HS-5 (cell line): ENCODE measurements around the gene MED13.
"Not testable (repeated sequence)": the region's sequence is repeated elsewhere in the genome, so short reads cannot be mapped to it uniquely, and the experiment has no call there.

Experiments used
- DNase-seq: peaks from one replicate; pipeline ENCODE4 v3.0.0-alpha.2; 2012; ENCODE audit warnings: low read depth

MED13 gene

GRCh38 chr17:62086737-62087136 lies 21.7 kb upstream of the MED13 start:
- no peak for DNase-seq

DNA sequence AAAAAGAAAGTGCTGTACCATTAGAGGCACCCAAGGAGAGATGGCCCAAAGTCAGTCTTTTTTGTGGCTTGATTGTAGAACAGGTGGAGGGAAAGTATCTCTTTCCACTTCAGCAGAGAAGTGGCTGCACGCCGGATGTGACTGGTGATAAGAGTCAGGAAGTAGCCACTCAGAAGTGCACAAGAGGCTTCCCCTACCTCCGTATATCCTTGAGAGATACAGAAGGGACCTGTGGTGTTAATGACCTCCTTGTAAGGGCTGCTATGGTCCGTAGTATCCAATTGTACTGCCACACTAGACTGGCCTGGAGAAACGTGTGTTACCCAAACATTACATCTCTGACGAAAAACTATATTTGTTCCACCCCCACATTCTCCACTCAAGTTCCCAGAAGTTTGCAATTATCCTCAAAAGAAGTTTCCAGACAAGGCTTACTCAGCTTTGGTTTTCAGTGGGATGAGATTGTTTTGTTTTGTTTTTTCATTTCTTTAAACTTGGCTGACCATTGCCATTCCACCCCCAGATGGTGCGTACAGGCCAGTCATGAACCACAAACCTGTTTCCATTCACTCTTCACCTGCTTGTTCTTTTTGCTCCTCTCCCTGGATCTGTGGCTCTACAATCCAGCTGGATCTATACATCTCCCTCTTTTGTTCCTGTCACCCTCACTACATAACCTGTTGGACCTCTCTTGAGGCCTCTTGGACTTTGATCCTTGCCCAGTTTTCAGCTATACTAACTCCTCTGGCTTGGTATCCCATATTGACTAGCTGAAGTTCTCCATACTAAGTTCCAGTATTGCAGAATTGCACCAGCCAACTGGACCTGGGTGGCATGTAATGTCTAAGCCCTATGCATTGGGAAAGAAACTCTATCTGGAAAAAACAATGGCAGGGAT lies 20.7 kb upstream of the MED13 start:
- DNase-seq: no peak

DNA sequence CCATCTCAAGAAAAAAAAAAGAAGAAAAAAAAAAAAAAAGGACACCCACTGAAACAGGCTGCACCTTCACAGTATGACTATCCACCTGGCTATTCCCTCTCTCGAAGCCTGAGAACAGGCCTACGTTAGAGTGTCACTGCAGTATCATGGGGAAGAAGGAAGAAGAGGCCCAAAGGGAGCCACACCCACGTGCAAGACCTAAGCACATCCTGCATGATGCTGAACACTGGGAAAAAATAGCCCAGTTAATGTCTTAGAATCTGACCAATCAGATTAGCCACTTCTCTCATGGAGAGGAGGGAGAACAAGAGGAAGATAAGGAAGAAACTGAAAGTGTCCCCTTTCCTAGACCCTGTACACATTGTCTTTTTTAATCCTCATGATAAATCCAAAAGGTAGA lies 19.5 kb upstream of the MED13 start:
- no peak for DNase-seq

- no peak for DNase-seq
These were observed 18.6 kb upstream of the MED13 start for GRCh38 chr17:62083651-62084050.

GRCh38 chr17:62080647-62081046 lies 15.6 kb upstream of the MED13 start:
- DNase-seq: no peak

DNA sequence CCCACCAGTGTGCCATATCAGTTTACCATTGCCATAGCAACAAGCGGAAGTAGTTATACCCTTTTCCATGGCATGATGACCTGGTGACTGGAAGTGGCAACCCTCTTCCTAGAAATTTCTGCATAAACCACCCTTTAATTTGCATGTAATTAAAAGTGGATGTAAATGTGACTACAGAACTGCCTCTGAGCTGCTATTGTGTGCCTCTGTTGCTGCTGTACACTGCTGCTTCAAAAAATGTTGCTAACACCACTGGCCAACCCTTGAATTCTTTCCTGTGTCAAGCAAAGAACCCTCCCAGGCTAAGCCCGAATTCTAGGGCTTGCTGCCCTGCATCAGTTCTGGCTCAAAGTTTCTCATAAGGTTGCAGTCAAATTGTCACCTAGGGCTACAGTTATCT lies 12.9 kb upstream of the MED13 start:
- no peak for DNase-seq

DNA sequence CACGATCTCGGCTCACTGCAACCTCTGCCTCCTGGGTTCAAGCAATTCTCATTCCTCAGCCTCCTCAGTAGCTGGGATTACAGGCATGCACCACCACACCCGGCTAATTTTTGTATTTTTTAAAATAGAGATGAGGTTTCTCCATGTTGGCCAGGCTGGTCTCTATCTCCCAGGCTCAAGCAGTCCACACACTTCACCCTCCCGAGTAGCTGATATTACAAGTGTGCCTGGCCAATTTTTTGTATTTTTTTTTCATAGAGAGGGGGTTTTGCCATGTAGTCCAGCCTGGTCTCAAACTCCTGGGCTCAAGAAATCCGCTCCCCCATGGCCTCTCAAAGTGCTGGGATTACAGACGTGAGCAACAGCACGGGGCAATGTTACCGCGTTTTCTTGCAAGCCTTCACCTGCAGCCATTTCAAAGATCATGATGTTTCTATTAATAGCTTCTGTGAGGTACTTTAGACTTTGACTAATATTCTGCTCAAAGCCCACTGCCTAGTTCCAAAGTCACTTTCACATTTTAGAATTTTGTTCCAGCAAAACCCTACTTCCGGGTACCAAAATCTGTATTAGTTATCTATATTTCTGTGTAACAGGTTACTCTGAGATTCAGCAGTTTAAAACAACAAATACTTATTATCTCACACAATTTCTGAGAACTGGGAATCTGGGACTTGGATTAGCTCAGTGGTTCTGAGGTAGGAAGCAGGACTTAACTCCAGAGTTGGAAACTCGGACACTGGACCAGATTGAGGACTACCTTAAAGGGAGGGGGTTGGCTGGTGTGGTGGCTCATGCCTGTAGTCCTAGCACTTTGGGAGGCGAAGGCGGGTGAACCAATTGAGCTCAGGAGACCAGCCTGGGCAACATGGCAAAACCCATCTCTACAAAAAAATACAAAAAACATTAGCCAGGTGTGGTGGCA lies 12.0 kb upstream of the MED13 start:
- no peak for DNase-seq

- DNase-seq: no peak
These were observed 10.3 kb upstream of the MED13 start for GRCh38 chr17:62075308-62075815.

DNA sequence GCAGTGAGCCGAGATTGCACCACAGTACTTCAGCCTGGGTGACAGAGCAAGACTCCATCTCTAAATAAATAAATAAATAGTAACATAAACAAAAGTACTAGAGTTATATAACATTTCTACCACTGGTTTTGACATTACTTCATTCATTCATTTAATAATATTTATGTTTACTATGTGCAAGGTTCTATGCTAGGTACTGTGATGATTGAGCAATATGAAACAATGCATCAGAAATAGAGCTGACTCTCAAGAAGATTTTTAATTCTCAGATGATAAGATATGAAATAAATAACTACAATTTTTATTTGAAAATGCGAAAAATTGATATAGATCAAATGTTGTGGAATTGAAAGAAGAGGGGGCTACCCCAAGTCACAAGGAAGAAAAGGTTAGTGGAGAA lies 8.9 kb upstream of the MED13 start:
- no peak for DNase-seq

GRCh38 chr17:62072855-62073254 lies 7.8 kb upstream of the MED13 start:
- DNase-seq: not testable (repeated sequence)

DNA sequence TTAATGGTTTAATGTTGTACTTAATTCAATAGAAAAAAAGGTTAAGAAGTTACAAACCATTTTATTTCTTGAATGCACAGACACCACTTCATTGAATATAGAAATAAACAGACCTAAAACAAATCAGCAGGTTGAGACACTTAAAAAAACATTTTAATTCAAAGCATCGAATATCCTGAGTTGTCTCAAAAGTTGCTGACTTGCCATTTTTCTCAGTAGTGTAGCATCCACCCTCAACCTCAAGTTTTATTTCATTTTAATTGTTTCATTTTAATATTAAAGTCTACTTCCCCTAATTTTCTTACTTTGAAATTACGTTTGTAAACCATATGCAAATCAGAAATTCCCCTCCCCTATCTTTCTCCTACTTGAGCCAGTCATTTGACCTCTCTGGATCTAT lies 5.8 kb upstream of the MED13 start:
- DNase-seq: no peak

GRCh38 chr17:62067165-62068145 lies 2.4 kb upstream of the MED13 start:
- no peak for DNase-seq

DNA sequence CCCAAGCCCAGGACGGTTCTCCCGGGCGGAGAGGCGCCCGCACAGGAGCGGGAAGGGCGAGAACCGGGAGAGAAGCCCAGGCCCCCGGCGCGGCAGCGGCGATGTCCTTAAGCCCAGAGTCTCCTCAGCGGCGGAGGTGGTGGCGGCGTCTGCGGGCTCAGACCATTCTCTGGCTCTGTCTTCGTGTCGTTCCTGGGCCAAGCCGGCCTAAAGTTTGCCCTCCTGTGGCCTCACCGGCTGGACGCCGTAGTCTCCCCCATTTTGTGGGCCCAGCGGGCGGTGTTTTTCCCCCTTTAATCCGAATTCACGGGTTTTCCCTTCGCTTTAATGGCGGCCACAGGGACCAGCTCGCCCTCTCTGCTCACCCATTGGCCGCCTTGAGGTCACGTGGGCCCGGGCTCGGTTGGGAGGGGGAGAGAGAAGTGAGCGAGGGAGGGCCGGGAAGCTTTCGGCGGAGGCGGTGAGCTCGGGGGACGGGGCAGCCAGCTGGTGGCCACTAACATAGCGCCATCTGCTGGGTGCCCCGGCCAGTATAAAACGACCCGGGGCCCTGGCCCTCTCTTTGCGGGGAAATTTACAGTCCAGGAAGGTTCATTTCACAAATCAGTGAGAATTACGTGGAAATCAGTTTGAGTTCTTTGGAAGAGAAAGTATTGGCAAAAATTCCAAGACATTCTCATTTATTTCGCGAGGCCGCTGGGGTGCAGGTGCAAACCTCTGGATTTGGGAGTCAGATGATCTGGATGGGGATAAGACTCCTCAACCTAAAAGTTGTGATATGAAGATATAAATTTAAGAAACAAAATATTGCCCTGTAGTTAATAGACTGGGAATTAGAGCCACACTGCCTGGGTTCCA lies 762 bp upstream of the MED13 start:
- DNase-seq: peak; percentile 81

DNA sequence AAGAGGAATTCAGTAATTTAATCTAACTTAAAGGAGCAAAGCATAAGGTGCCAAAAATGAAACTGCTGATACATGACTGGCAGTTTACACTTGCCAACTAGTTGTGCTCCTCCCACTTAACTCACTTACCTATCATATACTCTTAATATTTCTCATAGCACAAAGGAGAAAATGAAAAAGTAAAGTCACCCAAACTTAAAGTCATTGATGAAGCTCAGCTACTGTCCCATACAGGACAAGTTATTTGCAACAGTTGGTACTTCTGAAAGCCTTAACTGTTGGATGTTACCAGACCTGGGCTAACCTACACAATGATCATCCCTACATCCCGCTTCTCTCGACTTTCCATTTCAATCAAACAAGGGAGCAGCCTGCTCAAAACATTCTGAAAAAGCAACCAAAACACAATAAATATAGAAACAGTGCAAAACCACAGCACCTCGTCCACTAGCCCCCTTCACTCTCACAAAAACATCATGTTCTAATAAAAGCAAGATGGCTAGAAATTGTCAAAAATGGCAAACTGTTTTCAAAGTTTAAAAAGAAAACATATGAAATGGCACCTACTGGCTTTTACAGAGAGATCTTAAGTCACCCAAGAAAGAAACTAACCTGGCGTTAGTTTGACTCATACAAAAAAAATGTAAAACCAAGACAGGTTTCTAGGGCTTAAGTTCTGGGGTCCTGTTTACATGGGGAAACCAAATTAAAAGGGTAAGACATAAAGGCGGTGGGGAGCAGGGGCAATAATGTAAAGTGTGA lies 868 bp downstream of the MED13 start:
- no peak for DNase-seq

- no peak for DNase-seq
These were observed 2.1 kb downstream of the MED13 start for GRCh38 chr17:62062944-62063343.

DNA sequence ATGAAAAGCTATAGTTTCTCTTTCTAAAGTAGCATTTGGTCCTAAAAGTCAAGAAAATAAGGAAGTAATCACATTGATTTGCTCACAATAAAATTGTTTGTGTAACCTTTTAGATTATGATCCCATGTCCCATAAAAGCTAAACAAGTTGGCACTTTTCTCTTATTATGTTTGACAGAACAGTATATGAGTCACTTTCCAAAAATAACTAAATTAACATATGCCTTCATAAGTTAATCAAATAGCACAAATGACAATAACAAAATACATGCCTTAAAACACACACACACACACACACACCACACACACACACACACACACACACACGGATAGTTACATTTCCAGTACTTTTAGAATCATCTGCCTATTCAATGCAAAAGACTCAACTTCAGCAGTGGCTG lies 2.8 kb downstream of the MED13 start:
- no peak for DNase-seq

GRCh38 chr17:62059414-62059813 lies 5.7 kb downstream of the MED13 start:
- no peak for DNase-seq

DNA sequence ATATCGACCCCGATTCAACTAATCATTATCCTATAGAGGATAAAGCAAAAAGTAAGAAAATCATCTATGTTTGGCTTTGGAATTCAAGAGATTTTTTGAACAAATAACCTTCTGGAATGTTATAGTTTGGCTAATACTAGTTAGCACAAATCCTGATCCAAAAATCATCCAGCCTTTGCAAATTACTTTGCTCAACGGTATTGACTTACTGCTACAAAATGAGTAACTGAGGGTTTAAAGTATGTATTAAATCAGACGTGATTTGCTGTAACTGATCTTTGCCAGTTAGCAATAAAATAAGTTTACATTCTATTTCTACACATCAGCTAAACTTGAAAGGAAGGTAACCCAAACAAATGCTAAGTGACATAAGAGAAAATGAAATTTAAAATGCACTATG lies 6.5 kb downstream of the MED13 start:
- no peak for DNase-seq

DNA sequence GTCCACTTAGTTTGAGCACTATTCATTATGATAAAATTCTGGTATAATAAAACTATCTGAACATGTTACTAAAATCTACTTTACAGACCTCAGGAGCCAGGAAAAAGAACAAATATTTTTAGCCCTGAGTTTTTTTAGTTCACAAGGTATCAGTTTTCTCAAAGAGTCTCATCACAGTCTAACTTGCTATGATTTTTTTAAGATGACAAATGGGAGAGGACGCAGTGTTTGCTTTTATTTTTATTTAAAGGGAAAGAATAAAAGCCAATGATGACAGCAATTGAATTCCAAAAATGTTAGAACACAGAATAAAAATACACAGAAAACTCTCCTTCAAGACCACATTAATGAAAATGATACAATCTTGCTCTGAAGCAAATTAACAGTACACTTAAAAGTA lies 7.4 kb downstream of the MED13 start:
- no peak for DNase-seq

DNA sequence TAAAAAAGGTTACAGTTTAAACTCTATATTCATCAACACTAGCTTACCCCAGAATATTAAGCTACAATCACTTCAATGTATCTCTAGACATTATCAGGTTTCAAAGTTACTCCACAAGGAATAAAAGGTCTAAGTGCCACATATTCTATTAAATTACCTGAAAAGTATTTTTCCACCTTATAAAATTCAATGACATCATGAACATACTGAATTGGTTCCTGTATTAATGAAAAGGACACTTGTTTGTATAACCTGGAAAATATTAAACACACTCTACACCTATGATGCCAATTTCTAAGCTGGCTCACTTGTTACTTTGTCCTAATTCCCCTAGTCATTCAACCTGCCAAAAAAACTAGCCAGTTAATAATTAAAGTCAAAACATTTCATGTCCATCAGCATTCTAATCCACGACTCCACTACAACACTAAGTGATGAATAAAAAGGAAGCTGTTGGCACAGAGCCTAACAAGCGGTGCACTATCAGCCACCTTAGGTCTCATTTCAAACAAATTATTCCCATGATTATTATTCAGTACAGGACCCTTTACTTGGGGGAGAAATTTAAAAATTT lies 12.2 kb downstream of the MED13 start:
- no peak for DNase-seq
